Upper lobe of left lung (tissue), 6 donors: ENCODE results near the gene PKLR. TPM values are rescaled to one million over a fixed set of nuclear protein-coding genes. Genes with fewer than 3 reads are reported as not detected.

Source experiments
- ATAC-seq, 2 donors: fragments of 200-7000 bp; cut with Tn5 transposase; one replicate each; pipeline ENCODE4 v1.9.1; 2022; ENCODE audit warnings: mild to moderate bottlenecking in 2 of 2, moderate library complexity in 2 of 2; ENCODE audit not compliant: low FRiP score in 2 of 2
- DNase-seq, 2 donors: peaks; one replicate each; pipeline ENCODE4 v3.0.0-alpha.2; 2019 to 2020
- H3K27ac ChIP-seq, 4 donors: fragments of 200-600 bp; sonication (generic); one replicate each; pipeline ENCODE4 v1.5.1; 2016 to 2019
- H3K27me3 ChIP-seq, 4 donors: fragments of 200-600 bp; sonication (generic); one replicate each; pipeline ENCODE4 v1.5.1; 2017 to 2019
- H3K36me3 ChIP-seq, 4 donors: fragments of 200-600 bp; sonication (generic); one replicate each; pipeline ENCODE4 v1.5.1; 2016 to 2019
- H3K4me1 ChIP-seq, 4 donors: fragments of 200-600 bp; sonication (generic); one replicate each; pipeline ENCODE4 v1.5.1; 2018 to 2019
- H3K4me3 ChIP-seq, 4 donors: fragments of 200-600 bp; sonication (generic); one replicate each; pipeline ENCODE4 v1.5.1; 2017 to 2019; ENCODE audit warnings: mild to moderate bottlenecking in 2 of 4, moderate library complexity in 1 of 4
- H3K9me3 ChIP-seq, 4 donors: fragments of 200-600 bp; sonication (generic); one replicate each; pipeline ENCODE4 v1.5.1; 2018 to 2019
- CTCF ChIP-seq, 6 experiments: fragments of 450-650 bp in 4 of 6; fragments of 200-600 bp in 2 of 6; sonication (generic) in 2 of 6; IDR thresholded peaks; one replicate each; pipeline ENCODE4 v1.5.1; 2016 to 2019; ENCODE audit warnings: antibody characterized with exemption in 6 of 6
- EP300 ChIP-seq, 4 donors: sonication (generic); formaldehyde crosslinking; IDR thresholded peaks; one replicate each; pipeline ENCODE4 v1.5.1; 2017; ENCODE audit warnings: antibody characterized with exemption in 4 of 4, control low read depth in 2 of 4
- POLR2A ChIP-seq, 4 donors: fragments of 450-650 bp; IDR thresholded peaks; one replicate each; pipeline ENCODE4 v1.5.1; 2016 to 2017; ENCODE audit warnings: antibody characterized with exemption in 4 of 4, mild to moderate bottlenecking in 2 of 4
- POLR2AphosphoS5 ChIP-seq, 2 donors: sonication (generic); formaldehyde crosslinking; IDR thresholded peaks; one replicate each; pipeline ENCODE4 v1.5.1; 2017; ENCODE audit warnings: antibody characterized with exemption in 2 of 2
- WGBS, 2 donors: methylation state at CpG; one replicate each; pipeline ENCODE4 v1.1.5; 2017 to 2018; 5-methylcytosine and 5-hydroxymethylcytosine counted together
- total RNA-seq, 6 donors: library from RNA; depleted of rRNA in 4 of 6; stranded (reverse); fragments of >200 nt in 4 of 6; gene quantifications; one replicate each; pipeline versions ENCODE4 v1.1.0 to v1.2.1, GENCODE V29; 2016 to 2021
- donor health status: DM: no; HTN: no; CAD: no; lungs with moderate emphysema.
- donor health status: DM: no; HTN: yes; CAD: no; lungs with severe emphysema.

Gene PKLR
- total RNA-seq, 6 donors from 2014 or later = 0.14 to 0.17 TPM; not detected in 4

GRCh38 chr1:155309423-155310021 is 8.3 kb upstream of the PKLR start:
- Histone ChIP-seq H3K27me3 (no peaks in the 10 kb centered on the region), H3K36me3 (peaks cover 0 to 33% (median 15%) of the 10 kb centered on the region in 4 donors), H3K27ac (peak overlapping the region; percentile 91 to 96 (median 93)), H3K9me3 (no peaks in the 10 kb centered on the region), H3K4me1 (peaks cover 27 to 40% (median 33%) of the 10 kb centered on the region in 4 donors), H3K4me3 (peak overlapping the region; percentile 58 to 95 (median 66))
- DNase-seq (peak; percentile 75 to 88), ATAC-seq (peak in 1 of 2 donors; percentile 52)
- peak in 2 of 4 donors; percentile 7 to 50 for TF ChIP-seq EP300 (IDR thresholded peaks at IDR 0.05)
- TF ChIP-seq POLR2A (IDR thresholded peaks at IDR 0.05) = no peak
- peak; percentile 29 to 39 for TF ChIP-seq POLR2AphosphoS5 (IDR thresholded peaks at IDR 0.05)
- TF ChIP-seq CTCF (IDR thresholded peaks at IDR 0.05) = no peak
- WGBS, 2 donors = 2 to 3% methylated on average over 8 to 11 of the region's 11 CpGs

- TF ChIP-seq CTCF (IDR thresholded peaks at IDR 0.05) (peak in 4 of 6 experiments; percentile 56 to 84 (median 66)), EP300 (IDR thresholded peaks at IDR 0.05) (peak in 1 of 4 donors; percentile 97), POLR2AphosphoS5 (IDR thresholded peaks at IDR 0.05) (peak; percentile 93 to 99), POLR2A (IDR thresholded peaks at IDR 0.05) (peak in 3 of 4 donors; percentile 38 to 85 (median 79))
- Histone ChIP-seq H3K36me3 (peaks cover 0 to 25% (median 9%) of the 10 kb centered on the region in 4 donors), H3K4me1 (peaks cover 27 to 40% (median 33%) of the 10 kb centered on the region in 4 donors), H3K4me3 (peak within 1 kb of the TSS; percentile 58 to 95 (median 66)), H3K9me3 (no peaks in the 10 kb centered on the region), H3K27ac (peak within 1 kb of the TSS; percentile 91 to 96 (median 93)), H3K27me3 (no peaks in the 10 kb centered on the region)
- WGBS, 2 donors = 0 to 1% methylated on average over 28 to 38 of the region's 51 CpGs
- DNase-seq (peak; percentile 98 to 100), ATAC-seq (peak; percentile 99)
Measured at GRCh38 chr1:155308493-155309422, 7.5 kb upstream of the PKLR start, which contains the start of gene FDPS. FDPS (plus strand) TSS chr1:155308866; CDS start chr1:155309790, 924 bp downstream.

GRCh38 chr1:155307247-155307740 is 6.1 kb upstream of the PKLR start:
- Histone ChIP-seq H3K4me3 (peak overlapping the region in 1 of 4 donors; percentile 95), H3K4me1 (peaks cover 27 to 37% (median 33%) of the 10 kb centered on the region in 4 donors), H3K27me3 (no peaks in the 10 kb centered on the region), H3K9me3 (no peaks in the 10 kb centered on the region), H3K36me3 (peaks cover 0 to 12% (median 0%) of the 10 kb centered on the region in 4 donors), H3K27ac (peak overlapping the region in 2 of 4 donors; percentile 91 to 95)
- no peak for ATAC-seq
- no peak for DNase-seq
- 56 to 62% methylated on average over 6 of the region's 6 CpGs for WGBS, 2 donors
- peak in 2 of 6 experiments; percentile 29 to 31 for TF ChIP-seq CTCF (IDR thresholded peaks at IDR 0.05)
- TF ChIP-seq POLR2AphosphoS5 (IDR thresholded peaks at IDR 0.05) = no peak
- TF ChIP-seq POLR2A (IDR thresholded peaks at IDR 0.05) = no peak
- TF ChIP-seq EP300 (IDR thresholded peaks at IDR 0.05) = no peak

- Histone ChIP-seq H3K27me3 (no peaks in the 10 kb centered on the region), H3K9me3 (no peaks in the 10 kb centered on the region), H3K4me3 (no peak overlapping the region), H3K36me3 (peaks cover 0 to 7% (median 0%) of the 10 kb centered on the region in 4 donors), H3K27ac (no peak overlapping the region), H3K4me1 (peaks cover 20 to 30% (median 23%) of the 10 kb centered on the region in 4 donors)
- ATAC-seq (no peak), DNase-seq (peak in 1 of 2 donors; percentile 46)
- WGBS, 2 donors = 81 to 82% methylated on average over 7 of the region's 7 CpGs
- TF ChIP-seq CTCF (IDR thresholded peaks at IDR 0.05) = no peak
- TF ChIP-seq POLR2A (IDR thresholded peaks at IDR 0.05) = no peak
- TF ChIP-seq POLR2AphosphoS5 (IDR thresholded peaks at IDR 0.05) = no peak
- no peak for TF ChIP-seq EP300 (IDR thresholded peaks at IDR 0.05)
Measured at GRCh38 chr1:155305881-155306391, 4.7 kb upstream of the PKLR start.
